PC-3 (cell line): ENCODE results near the gene PAWR. TPM values are rescaled to one million over a fixed set of nuclear protein-coding genes. Genes with fewer than 3 reads are reported as not detected.
A peak's percentile ranks its signal among the peaks of the same experiment; 100 is the strongest.

ENCODE experiments used
- ATAC-seq: fragments of 200-7000 bp; cut with Tn5 transposase; 2 replicates; pipeline ENCODE4 v1.9.1; 2020; ENCODE audit warnings: mild to moderate bottlenecking, moderate library complexity
- BruUV-seq: library from RNA; stranded (reverse); fragments of 400-500 nt; replicated peaks from 2 replicates; lab custom pipeline; 2021; lab: Mats Ljungman, UMichigan
- CTCF ChIA-PET: fragments of 300-600 bp; sonication (Branson Sonifier 250); formaldehyde crosslinking; loops from one replicate; lab custom pipeline; 2022; ENCODE audit warnings: antibody characterized with exemption; lab: Charles Lee
- POLR2A ChIA-PET: fragments of 300-600 bp; sonication (Branson Sonifier 250); formaldehyde crosslinking; loops from one replicate; lab custom pipeline; 2022; ENCODE audit warnings: antibody characterized with exemption; ENCODE audit not compliant: unreplicated experiment; lab: Charles Lee
- DNase-seq: peaks from one replicate; pipeline ENCODE4 v3.0.0-alpha.2; 2015
- H2AFZ ChIP-seq: fragments of 300-600 bp; sonication (generic); 2 replicates; pipeline ENCODE4 v1.6.0; 2016; ENCODE audit warnings: antibody characterized with exemption, low read length
- H3F3A ChIP-seq: fragments of 300-600 bp; sonication (generic); one replicate; pipeline ENCODE4 v1.6.0; 2017; ENCODE audit warnings: antibody characterized with exemption, low read length, control low read depth, mild to moderate bottlenecking; ENCODE audit not compliant: unreplicated experiment
- H3K27ac ChIP-seq: fragments of 300-600 bp; sonication (generic); 2 replicates; pipeline ENCODE4 v1.5.1; 2016; ENCODE audit warnings: mild to moderate bottlenecking, low read length
- H3K27me3 ChIP-seq: fragments of 300-600 bp; sonication (generic); 2 replicates; pipeline ENCODE4 v1.6.1; 2016; ENCODE audit warnings: low read length, mixed read lengths
- H3K36me3 ChIP-seq: fragments of 300-600 bp; sonication (generic); 2 replicates; pipeline ENCODE4 v1.6.1; 2016; ENCODE audit warnings: low read depth, mixed run types, low read length, mixed read lengths
- H3K4me1 ChIP-seq: fragments of 300-600 bp; sonication (generic); 2 replicates; pipeline ENCODE4 v1.5.1; 2016; ENCODE audit warnings: low read length; ENCODE audit not compliant: insufficient read depth
- H3K4me2 ChIP-seq: fragments of 300-600 bp; sonication (generic); 2 replicates; pipeline ENCODE4 v1.6.0; 2016; ENCODE audit warnings: low read length
- H3K4me3 ChIP-seq: fragments of 300-600 bp; sonication (generic); 2 replicates; pipeline ENCODE4 v1.5.1; 2016; ENCODE audit warnings: mild to moderate bottlenecking, low read length, mixed read lengths
- H3K79me2 ChIP-seq: fragments of 300-600 bp; sonication (generic); 2 replicates; pipeline ENCODE4 v1.6.1; 2017; ENCODE audit warnings: low read length, mixed read lengths
- H3K9ac ChIP-seq: fragments of 300-600 bp; sonication (generic); 2 replicates; pipeline ENCODE4 v1.6.0; 2016; ENCODE audit warnings: mild to moderate bottlenecking, low read length
- H3K9me2 ChIP-seq: fragments of 300-600 bp; sonication (generic); replicated peaks from 2 replicates; pipeline ENCODE4 v1.6.1; 2016; ENCODE audit warnings: mixed run types, low read length, mixed read lengths
- H3K9me3 ChIP-seq: fragments of 300-600 bp; sonication (generic); 2 replicates; pipeline ENCODE4 v1.6.1; 2016; ENCODE audit warnings: low read length, mixed read lengths
- H4K20me1 ChIP-seq: fragments of 300-600 bp; sonication (generic); 2 replicates; pipeline ENCODE4 v1.6.1; 2016; ENCODE audit warnings: low read length, mixed read lengths
- EZH2 ChIP-seq: fragments of 300-600 bp; sonication (generic); IDR thresholded peaks from one replicate; pipeline ENCODE4 v1.6.1; 2017; ENCODE audit warnings: antibody characterized with exemption, mild to moderate bottlenecking, low read length; ENCODE audit not compliant: unreplicated experiment
- EZH2phosphoT487 ChIP-seq: fragments of 300-600 bp; sonication (generic); IDR thresholded peaks from 2 replicates; pipeline ENCODE4 v1.6.1; 2018; ENCODE audit warnings: mild to moderate bottlenecking, antibody characterized with exemption, low read length, borderline replicate concordance
- intact Hi-C: fragments of 100-400 bp; cut with micrococcal nuclease; formaldehyde crosslinking; loops from 2 replicates; pipeline ENCODE4 v1.9.0; 2023
- total RNA-seq: library from RNA; depleted of rRNA; stranded (reverse); fragments of >200 nt; gene quantifications from 2 replicates; pipeline ENCODE4 v1.2.3, GENCODE V29; 2014
- TF ChIP-seq, protein P1 (sequence below): fragments of 300-600 bp; sonication (generic); conservative IDR thresholded peaks from 2 replicates; pipeline ENCODE4 v1.5.1; 2017; ENCODE audit warnings: antibody characterized with exemption, low read depth, mild to moderate bottlenecking, low read length

PAWR gene
- total RNA-seq, 1 experiment from 2014 or later: 141 TPM

DNA sequence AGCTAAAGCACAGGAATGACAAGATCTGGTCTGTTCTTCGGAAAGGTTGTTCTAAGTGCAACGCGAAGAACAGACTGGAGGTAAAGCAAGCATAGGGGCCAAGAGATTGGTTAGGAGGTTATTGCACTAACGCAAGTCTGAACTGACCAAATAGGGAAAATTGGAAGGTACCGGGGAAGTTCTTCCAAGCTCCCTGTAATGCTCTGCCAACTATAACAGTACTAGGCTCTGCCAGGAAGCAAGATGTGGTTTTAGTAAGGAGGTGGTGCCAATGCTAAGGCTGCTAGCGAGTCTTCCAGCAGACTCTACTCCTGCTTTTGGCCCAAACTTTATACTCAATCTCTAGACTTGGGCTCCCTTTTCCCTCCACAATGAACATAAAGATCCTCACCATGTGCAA is 138.6 kb downstream of the PAWR start:
- no peak overlapping the region for H2AFZ ChIP-seq
- H3K27me3 ChIP-seq: no peaks in the 10 kb centered on the region
- POLR2A ChIA-PET: interaction anchor here (0.6 kb wide), 1 partner anchor 1047 kb away, joined by 3 read pairs; no protein-coding TSS in a partner anchor
- peaks cover 14% of the 10 kb centered on the region for H3K36me3 ChIP-seq
- no peaks in the 10 kb centered on the region for H3K9me3 ChIP-seq
- H3F3A ChIP-seq: peaks cover 4% of the 10 kb centered on the region
- ATAC-seq (no peak), DNase-seq (no peak)
- BruUV-seq: no TSS peak
- CTCF ChIA-PET: no interaction called here
- H3K9me2 ChIP-seq: no peaks in the 10 kb centered on the region
- H3K79me2 ChIP-seq: no peaks in the 10 kb centered on the region
- TF ChIP-seq EZH2phosphoT487 (no peak), EZH2 (no peak)
- TF ChIP-seq, protein P1, sequence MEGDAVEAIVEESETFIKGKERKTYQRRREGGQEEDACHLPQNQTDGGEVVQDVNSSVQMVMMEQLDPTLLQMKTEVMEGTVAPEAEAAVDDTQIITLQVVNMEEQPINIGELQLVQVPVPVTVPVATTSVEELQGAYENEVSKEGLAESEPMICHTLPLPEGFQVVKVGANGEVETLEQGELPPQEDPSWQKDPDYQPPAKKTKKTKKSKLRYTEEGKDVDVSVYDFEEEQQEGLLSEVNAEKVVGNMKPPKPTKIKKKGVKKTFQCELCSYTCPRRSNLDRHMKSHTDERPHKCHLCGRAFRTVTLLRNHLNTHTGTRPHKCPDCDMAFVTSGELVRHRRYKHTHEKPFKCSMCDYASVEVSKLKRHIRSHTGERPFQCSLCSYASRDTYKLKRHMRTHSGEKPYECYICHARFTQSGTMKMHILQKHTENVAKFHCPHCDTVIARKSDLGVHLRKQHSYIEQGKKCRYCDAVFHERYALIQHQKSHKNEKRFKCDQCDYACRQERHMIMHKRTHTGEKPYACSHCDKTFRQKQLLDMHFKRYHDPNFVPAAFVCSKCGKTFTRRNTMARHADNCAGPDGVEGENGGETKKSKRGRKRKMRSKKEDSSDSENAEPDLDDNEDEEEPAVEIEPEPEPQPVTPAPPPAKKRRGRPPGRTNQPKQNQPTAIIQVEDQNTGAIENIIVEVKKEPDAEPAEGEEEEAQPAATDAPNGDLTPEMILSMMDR: no peak
- peaks cover 33% of the 10 kb centered on the region for H3K4me1 ChIP-seq
- no peak overlapping the region for H3K9ac ChIP-seq
- intact Hi-C loops: loop anchor here (10.0 kb wide), 1 partner anchor 333 kb away; no protein-coding TSS in a partner anchor
- no peak overlapping the region for H3K4me2 ChIP-seq
- H3K27ac ChIP-seq: no peak overlapping the region
- no peak overlapping the region for H3K4me3 ChIP-seq
- no peaks in the 10 kb centered on the region for H4K20me1 ChIP-seq

DNA sequence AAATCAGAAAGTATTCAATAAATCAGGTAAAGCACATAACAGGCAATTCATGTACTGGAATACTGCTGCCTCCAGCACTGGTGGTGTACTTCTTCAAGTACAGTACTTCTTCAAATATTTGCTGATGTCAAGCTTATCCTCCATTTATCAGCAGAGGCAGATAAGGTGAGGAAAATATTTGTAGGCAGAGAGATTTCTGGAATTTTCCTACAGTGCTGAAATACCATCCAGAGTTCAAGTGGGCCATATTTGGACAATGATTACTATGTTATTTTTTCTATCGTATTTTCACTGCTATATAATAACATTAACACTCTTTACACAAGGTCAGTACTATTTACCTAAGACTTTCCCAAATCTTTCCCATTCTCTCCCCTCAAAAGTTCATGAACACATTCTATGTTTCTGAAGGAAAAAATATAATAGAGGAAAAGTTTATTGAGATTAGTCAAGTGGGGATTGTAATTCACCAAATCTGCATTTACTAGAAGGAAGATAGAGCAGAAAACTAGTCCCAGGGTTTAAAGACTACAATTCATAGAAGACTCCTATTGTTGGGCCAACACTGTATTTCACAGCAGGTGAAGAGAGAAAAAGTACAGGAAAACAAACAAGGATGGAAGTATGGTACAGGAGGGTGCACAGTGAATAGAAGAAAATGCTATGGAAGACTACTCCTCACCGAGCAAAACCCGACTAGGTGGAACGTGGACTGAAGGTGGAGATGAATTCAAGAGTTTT is 141.1 kb downstream of the PAWR start:
- no peak overlapping the region for H3K4me3 ChIP-seq
- H3K9ac ChIP-seq: no peak overlapping the region
- no peaks in the 10 kb centered on the region for H3K9me2 ChIP-seq
- ChIA-PET CTCF (interaction anchor here (0.5 kb wide), 1 partner anchor 188 kb away, joined by 3 read pairs; no protein-coding TSS in a partner anchor), POLR2A (no interaction called here)
- H3K27ac ChIP-seq: peak overlapping the region; percentile 97
- H3K79me2 ChIP-seq: no peaks in the 10 kb centered on the region
- no TSS peak for BruUV-seq
- intact Hi-C loops: loop anchor here (5.0 to 10.0 kb wide), 3 partner anchors 335 to 638 kb away; partner anchors contain the start of gene PPP1R12A
- no peak overlapping the region for H3K4me2 ChIP-seq
- peaks cover 14% of the 10 kb centered on the region; the same call in 1 of the 2 replicates for H3K36me3 ChIP-seq
- H3K9me3 ChIP-seq: no peaks in the 10 kb centered on the region
- no peak overlapping the region for H2AFZ ChIP-seq
- no peaks in the 10 kb centered on the region for H4K20me1 ChIP-seq
- H3F3A ChIP-seq: peaks cover 4% of the 10 kb centered on the region
- peaks cover 44% of the 10 kb centered on the region for H3K4me1 ChIP-seq
- no peak for DNase-seq
- no peaks in the 10 kb centered on the region for H3K27me3 ChIP-seq
- TF ChIP-seq EZH2: no peak
- no peak for TF ChIP-seq EZH2phosphoT487
- TF ChIP-seq, protein P1: no peak
- no peak for ATAC-seq

DNA sequence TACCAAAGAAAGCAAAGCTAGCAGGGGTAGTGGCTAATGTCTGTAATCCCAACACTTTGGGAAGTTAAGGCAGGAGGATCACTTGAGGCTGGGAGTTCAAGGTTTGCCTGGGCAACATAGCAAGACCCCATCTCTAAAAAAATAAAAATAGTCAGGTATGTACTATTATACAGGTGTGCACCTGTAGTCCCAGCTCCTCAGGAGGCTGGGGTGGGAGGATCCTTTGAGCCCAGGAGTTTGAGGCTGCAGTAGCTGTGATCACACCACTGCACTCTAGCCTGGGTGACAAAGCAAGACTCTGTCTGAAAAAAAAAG is 142.2 kb downstream of the PAWR start:
- no TSS peak for BruUV-seq
- intact Hi-C loops: loop anchor here (5.0 to 10.0 kb wide), 2 partner anchors 386 to 639 kb away; partner anchors contain the start of gene PPP1R12A
- H3K9me3 ChIP-seq: no peaks in the 10 kb centered on the region
- H3K9ac ChIP-seq: peak overlapping the region; percentile 73
- H3K4me2 ChIP-seq: peak overlapping the region; percentile 78
- ChIA-PET POLR2A (interaction anchor here (0.6 kb wide), 1 partner anchor 129 kb away, joined by 3 read pairs; no protein-coding TSS in a partner anchor), CTCF (interaction anchor here (1.5 kb wide), 1 partner anchor 16 kb away, joined by 26 read pairs; no protein-coding TSS in a partner anchor)
- no peak overlapping the region for H2AFZ ChIP-seq
- peak overlapping the region; percentile 47 for H3K4me3 ChIP-seq
- H3K4me1 ChIP-seq: peaks cover 47% of the 10 kb centered on the region
- ATAC-seq: no peak
- H3K27me3 ChIP-seq: no peaks in the 10 kb centered on the region
- no peak for DNase-seq
- H3K9me2 ChIP-seq: no peaks in the 10 kb centered on the region
- H3K79me2 ChIP-seq: no peaks in the 10 kb centered on the region
- H3F3A ChIP-seq: peaks cover 4% of the 10 kb centered on the region
- H3K27ac ChIP-seq: peak overlapping the region; percentile 97
- TF ChIP-seq, protein P1: no peak
- no peak for TF ChIP-seq EZH2phosphoT487
- no peak for TF ChIP-seq EZH2
- H3K36me3 ChIP-seq: peaks cover 14% of the 10 kb centered on the region; the same call in 1 of the 2 replicates
- no peaks in the 10 kb centered on the region for H4K20me1 ChIP-seq
